HG02763 (cell line): ENCODE results near the gene RPL36.
A peak's percentile ranks its signal among the peaks of the same experiment; 100 is the strongest.

Experiments used
- ATAC-seq: cut with Tn5 transposase; IDR thresholded peaks from one replicate; pipeline ENCODE4 v1.9.1; 2021; ENCODE audit warnings: mild to moderate bottlenecking, moderate library complexity; ENCODE audit not compliant: unreplicated experiment

Gene RPL36

DNA sequence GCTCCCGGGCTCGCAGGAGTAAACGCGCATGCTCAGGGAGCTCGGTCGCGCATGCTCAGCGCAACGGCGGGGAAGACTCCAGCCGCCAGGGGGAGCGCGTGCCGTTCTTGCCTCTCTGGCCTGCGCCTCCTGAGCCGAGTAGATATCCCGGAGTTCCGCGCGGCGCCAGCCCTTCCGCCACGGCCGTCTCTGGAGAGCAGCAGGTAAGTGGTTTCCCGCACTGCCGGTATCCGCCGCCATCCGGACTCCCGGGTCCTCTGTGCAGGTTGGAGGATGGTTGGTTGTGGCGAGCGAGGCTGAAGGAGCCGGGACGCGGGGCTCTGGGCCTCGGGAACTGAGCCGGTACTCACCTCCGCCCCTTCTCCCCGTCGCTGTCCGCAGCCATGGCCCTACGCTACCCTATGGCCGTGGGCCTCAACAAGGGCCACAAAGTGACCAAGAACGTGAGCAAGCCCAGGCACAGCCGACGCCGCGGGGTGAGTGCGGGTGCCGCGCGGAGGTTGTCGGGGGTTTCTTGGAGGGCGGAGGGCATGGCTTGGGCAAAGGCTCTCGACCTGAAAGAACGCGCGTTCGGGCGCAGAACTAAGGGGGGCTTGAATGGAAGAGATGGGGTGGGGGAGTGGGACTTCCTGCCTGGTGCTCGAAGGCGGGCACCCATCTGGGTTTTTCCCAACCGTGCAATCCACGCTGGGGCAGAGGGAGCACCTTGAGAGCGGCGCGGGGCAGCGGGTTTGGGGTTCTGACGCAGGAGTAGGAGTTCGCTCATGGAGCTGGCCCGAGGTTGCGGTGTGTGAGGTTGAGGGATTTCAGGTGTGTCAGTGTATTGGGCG, at the start of gene RPL36:
TSS of gene RPL36 (plus strand) at position 171 of the 830 bp plus-strand sequence. CDS start at position 384, 213 bp downstream.
- ATAC-seq = peak; percentile 39

DNA sequence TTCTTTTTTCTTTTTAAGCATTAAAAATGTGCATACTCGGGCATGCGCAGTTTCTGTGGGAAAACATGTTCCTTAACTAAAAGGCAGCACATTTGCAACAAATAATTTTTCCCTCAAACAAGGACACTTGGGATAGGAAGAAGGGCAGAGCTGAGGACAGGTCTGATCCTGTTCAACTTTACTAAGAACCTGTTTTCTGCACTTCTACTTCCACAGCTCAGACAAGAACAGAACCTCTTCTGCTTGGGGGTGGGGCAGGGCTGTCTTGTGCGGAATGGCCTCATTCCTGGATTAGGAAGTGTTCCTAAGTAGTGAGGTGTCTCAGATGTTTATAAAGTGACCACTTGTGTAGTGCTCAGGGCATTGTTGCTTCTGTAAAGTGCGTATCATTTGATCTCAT, 48.9 kb upstream of the RPL36 start:
- ATAC-seq = no peak

DNA sequence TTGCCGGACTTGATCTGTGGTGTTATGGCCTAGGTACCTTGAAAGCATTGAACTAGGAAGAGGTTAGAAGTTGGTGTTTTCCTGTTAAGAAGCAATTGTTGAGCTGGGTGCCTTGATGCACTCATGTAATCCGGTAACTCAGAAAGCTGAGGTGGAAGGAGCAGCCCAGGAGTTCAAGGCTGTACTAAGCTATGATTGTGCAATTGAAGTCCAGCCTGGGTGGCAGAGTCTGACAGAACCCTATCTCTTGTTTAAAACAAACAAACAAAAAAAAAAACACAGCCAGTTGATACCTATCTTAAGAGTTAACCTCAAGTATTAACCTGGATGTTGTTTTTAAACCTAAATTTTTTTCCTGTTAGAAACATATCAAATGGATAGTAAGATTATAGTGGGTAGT, 47.9 kb upstream of the RPL36 start:
- no peak for ATAC-seq

DNA sequence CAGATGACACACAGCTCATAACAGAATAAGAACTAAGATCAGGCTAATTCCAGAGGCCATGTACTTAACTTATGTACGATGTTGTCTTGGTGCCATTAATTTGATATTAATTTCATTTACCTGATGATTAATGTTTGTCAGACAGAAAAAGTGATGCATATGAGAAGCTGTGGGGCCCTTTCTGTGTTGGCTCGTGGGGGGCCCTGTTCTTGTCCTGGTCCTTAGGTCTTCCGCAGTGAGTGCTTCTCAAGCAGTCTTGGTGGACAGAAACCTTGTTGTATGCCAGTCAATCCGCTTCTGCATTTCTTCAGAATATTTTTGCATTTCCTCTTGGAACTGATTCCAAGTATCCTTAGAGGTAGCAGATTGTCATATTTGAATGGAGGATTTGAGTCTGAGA, 47.0 kb upstream of the RPL36 start:
- no peak for ATAC-seq

DNA sequence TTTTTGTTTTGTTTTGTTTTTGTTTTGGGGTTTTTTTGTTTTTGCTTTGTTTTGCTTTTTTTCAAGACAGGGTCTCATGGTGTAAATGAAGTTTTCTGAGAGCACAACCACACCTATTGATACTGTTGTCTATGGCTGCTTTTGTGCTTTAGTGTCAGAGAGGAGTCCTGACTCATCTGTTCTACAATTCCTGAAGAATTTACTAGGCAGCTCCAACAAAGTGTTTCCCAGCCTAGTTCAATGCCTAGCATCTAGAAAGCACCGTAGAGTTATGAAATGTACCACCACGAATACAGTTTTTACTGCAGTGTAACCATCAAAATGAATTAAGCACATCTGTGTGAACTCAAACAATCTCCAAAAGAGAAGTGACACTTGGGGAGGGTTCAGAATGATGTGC, 46.1 kb upstream of the RPL36 start:
- no peak for ATAC-seq

DNA sequence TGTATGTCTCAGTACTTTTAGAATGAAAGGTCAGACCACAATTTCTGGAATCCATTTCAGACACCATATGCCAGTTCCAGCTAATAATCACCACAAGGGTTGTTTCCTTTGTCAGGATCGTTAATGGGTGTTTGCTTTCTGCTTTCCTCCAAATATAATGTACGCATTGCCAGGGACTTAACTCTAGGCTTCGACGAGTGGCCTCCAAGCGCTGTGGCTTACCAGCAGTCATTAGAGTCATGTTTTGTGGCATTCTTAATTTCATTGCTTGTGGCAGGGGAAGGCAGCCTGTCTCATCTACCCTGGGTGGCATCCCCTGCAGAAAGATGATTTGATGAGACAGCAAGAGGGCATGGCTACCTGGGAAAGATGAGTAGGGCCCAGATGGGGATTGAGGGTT, 44.7 kb upstream of the RPL36 start:
- no peak for ATAC-seq

DNA sequence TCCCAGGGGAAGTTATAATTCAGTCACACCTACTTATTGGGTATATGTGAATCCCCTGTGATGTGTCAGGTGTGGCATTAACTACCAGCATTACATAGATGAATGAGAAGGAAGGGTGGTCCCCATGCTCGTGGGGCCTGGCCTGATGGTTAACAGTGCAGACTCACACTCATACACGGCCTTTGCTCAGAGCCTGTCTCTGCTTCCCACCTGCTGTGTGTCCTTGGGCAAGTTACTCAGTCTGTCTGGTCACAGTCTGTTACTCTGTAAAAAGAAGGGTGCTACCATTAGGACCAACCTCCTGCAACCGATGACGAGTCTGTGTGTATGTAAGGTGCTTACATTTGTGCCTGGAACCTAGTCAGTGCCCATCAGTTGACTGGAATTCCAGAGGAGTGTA, 43.4 kb upstream of the RPL36 start:
- ATAC-seq = no peak

DNA sequence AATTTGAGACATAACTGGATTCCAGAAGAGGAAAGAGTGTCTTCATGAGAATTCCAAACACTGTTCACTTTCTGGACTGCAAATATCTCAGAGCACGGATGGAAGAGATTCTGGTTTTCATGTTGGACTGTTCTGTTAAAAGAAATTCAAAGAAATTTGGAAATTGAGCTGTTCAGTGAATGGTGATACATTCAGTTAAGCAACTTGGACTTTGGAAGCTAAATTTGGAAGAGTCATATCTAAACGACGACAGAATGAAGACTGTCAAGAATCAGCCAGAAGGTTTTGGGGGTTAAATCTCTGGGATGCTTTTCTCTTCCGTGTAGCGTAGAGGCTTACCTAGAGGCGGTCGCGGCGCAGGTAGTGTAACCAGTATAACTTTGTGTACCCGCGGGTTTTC, 41.6 kb upstream of the RPL36 start:
- ATAC-seq = no peak

DNA sequence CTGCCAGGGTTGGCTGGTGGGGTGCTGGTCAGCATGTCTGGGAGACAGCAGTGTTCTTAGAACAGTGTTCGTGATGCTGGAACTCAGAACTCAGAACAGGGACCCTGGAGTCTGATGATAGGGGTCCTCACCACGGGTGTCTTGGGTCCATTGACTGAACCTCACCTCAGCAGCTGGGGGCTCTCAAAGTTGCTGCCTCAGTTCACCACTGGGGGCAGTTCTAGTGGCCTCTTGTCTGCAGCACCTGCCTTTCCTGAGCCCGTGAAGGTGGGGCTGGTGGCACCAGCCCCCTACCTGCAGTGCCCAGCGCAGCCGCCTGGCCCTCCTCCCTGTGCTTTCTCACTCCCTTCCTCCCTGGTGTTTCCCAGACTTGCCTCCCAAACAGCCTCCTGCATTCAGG, 38.7 kb upstream of the RPL36 start:
- no peak for ATAC-seq

DNA sequence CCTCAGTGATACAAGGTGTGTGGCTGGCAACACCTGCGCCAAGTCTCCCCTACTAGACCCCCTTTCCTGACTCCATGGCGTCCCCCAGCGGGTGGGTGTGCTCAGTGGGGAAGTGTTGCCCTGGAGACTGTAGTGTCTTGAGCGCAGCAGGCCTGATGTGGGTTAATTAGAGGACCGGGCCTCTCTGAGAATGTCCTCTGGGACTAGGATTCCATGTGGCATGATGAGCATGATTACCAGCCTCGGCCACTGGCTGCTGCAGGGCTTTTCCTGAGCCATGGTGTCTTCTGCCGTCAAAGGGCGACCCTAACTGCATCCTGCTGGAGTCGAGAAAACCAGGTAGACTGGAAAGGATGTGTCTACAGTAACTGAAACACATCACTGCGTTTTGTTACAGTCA, 37.8 kb upstream of the RPL36 start:
- ATAC-seq = no peak

DNA sequence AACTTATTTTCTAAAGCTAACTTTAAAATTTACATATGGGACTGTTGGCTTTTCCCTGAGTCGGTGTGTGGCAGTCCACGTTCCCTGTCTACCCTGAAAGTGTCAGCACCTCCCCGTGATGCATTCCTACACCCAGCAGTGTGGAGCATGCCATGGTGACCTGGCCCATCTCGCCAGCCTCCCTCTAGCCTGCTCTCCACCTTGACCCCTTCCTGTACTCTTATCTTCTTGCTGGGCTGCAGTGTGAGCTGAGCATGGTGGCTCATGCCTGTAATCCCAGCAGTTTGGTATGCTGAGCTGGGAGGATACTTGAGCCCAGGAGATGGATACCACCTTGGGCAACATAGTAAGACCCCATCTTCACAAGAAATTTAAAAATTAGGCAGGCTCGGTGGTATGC, 35.2 kb upstream of the RPL36 start:
- no peak for ATAC-seq

DNA sequence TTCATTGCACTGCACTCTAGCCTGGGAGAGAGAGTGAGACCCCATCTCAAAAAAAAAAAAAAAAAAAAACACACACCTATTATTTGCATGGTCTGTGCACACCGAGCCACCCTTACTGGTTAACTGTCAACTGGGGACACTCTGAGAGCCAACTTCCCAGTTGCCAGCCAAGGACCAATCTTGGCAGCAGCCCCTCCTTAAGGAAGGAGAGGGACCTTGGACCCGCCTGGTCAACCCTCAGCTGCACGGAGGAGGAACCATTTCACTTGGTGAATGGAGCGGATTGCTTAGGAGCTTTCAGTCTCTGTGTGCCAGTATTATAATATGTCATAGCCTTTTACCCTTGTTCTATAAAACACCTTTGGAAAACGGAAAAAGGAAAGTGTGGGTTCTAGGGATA, 34.7 kb upstream of the RPL36 start:
- no peak for ATAC-seq

DNA sequence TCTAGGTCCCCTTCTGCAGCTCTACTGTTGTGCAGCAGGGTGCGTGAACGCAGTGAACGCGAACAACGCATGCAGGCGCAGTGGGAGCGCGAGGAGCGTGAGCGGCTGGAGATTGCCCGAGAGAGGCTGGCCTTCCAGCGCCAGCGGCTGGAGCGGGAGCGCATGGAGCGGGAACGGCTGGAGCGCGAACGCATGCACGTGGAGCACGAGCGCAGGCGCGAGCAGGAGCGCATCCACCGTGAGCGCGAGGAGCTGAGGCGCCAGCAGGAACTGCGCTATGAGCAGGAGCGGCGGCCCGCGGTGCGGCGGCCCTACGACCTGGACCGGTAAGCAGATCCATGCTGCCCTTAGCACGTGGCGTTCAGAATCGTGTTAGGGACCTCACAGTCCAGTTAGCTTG, 28.6 kb upstream of the RPL36 start:
- ATAC-seq = no peak

DNA sequence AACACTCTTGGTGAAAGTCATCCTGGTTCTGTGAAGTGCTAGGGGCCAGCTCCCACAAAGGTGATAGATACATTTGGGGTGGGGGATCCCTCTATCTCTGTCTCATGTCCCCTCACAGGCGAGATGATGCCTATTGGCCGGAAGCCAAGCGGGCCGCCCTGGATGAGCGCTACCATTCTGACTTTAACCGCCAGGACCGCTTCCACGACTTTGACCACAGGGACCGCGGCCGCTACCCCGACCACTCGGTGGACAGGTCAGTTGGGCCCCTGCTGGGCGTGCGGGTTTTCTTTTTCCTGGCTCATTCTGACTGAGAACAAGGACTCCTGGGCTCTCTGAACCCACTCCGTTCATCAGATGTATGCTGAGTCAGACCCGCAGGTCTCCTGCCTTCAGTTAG, 26.2 kb upstream of the RPL36 start:
- no peak for ATAC-seq

DNA sequence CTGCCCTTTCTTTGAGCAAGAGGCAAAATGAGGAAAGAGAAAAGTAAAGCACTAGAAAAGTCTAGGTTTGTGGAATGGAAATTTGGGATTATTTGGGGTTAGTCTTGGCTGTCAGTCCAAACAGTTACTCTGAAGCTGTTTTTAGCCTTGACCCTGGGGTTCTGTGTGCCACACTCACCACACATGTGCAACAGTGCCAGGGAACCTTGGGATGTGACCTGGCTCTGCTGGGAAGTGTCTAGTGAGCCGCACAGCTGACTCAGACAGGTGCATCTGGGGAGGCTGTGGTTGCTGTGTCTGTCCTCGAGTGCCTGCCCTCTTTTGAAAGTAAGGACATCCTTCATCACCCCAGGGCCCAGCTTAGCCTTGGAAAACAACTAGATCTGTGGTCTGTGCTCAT, 25.6 kb upstream of the RPL36 start:
- no peak for ATAC-seq

DNA sequence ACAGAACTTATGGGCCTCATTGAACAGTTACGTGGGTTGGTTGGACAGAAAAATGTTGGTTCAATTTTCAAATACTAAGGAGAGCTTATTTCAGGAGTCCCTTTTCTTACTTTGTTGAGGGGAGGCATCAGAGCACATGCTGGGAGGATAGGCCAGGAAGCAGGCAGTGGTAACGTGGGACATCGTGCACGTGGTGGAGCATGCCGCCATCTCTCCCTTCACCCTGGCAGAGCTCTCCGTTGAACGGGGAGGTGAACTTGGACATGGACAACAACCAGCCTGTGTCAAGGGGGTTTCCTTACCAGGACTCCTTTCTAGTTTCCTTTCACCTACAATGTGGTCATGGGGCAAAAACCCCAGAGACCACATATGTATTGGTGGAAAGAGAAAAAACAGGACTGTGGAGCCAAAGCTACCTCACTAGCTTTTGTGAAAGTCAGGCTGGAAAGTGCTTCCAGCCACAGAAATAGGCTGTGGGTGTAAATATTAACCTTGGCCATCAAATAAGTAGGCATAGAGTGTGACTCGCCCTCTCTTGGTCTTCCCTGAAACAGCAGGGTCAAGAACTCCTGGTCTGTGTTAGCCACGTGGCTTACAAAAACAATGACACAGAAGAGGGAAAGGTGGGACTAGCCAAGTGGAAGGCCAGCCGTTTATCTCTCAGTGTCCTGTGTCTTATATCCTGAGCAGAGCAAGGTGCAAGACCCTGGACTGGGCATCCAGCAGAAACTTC, 24.1 kb upstream of the RPL36 start:
- no peak for ATAC-seq

DNA sequence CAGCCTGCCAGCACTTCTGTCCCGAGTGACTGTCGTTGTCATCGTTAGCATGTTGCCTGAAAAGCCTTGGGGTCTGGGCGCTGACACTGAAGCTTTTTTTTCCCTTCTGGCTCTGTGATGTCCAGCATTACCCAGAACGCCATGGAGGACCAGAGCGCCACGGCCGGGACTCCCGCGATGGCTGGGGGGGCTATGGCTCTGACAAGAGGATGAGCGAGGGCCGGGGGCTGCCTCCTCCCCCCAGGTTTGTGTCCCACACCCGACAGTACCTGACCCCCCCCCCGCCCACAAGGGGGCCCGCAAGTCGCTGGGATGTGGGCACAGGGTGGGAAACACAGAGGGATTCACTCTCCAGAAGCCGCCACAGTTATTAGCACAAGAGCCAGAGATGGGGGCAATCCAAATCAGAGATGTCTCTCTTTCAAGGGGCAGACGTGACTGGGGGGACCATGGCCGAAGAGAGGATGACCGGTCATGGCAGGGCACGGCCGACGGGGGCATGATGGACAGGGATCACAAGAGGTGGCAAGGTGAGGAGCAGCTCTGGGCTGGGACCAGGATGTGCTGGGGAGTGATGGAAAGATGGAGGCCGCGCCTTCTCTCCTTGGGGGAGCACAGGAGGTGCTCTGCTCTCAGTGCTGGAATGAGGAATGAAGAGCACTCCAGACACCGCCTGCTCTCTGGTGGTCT, 23.0 kb upstream of the RPL36 start:
- ATAC-seq = no peak

DNA sequence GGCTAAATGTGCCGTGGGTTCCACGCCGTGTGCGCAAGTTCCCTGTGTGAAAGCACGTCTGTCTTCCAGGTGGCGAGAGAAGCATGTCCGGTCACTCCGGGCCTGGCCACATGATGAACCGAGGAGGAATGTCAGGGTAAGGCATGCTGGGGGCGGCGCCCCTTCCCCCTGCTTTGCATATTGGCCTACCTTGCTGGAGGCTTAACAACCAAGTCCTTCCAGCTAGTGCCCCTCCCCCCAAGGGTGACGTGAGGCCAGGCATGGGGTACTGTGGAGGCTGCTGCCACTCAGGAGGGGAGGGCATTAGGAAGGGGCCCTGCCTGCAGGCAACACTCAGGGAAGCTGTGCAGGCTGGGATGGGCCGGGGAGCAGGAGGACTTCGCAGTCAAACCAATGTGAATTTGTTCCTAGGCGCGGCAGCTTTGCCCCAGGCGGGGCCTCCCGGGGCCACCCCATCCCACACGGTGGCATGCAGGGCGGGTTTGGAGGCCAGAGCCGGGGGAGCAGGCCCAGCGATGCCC, 22.3 kb upstream of the RPL36 start:
- no peak for ATAC-seq

DNA sequence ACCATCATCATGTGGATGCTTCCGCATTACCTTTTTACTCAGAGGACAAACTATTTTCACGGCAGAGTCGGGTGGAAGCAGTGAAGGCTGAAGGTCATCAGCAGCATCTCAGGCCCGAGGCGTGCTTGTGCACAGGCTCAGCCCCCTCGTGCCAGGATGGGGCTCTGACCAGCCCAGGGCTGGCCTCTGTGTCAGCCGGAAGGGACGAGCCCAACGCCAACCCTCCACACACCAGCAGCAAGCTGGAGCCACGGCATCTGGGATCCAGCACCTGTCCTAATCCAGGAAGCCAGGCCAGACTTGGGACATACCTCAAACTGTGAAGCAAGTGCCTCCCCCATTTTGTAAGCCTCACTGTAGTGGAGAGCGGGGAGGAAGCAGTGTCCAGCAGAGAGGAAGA, 20.9 kb upstream of the RPL36 start:
- no peak for ATAC-seq

DNA sequence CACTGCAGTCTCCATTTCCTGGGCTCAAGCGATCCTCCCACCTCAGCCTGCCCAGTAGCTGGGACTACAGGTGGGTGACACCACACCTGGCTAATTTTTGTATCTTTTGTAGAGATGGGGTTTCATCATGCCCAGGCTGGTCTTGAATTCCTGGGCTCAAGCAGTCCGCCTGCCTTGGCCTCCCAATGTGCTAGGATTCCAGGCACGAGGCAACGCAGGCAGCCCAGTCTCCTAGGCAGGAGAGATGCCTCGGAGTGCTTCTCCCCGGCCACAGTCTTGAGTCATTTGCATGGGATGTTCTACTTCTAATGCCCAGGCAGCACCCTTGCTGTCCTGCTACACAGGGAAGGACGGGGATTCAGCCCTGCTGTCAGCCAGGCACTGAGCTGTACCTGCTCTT, 18.5 kb upstream of the RPL36 start:
- ATAC-seq = no peak

DNA sequence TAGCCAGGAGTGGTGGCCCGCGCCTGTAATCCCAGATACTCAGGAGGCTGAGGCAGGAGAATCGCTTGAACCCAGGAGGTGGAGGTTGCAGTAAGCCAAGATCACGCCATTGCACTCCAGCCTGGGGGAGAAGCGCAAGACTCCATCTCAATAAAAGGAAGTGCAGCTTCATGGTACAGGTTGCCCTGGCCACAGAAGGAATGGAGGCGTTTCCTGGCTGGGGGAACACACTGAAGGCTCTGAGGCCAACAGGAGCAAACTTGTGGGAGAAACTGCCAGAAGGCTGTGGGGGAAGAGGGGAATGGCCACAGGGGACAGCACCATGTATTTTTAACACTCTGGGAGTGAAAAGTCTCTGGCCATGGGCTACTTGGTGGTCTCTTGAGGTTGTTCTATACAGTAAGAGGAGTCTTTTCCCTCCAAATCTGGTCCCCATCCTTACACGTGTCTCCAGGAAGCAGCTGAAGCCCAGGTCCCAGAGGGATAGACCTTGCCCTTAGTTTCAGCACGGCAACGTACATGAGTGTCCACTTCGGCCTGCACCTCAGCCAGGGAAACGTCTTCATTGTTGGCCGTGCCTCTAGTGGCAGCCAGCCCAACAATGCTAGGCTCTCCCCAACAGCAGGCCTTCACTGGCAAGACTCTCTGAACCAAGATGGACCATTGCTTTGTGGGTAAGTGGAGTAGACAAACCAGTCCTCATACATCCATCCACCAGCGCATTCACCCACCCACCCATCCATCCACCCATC, 17.2 kb upstream of the RPL36 start:
- ATAC-seq = no peak
